ENCODE results near the gene MAP3K4. TPM values are rescaled to one million over a fixed set of nuclear protein-coding genes. Genes with fewer than 3 reads are reported as not detected.
"Not testable (repeated sequence)": the region's sequence is repeated elsewhere in the genome, so short reads cannot be mapped to it uniquely, and the experiment has no call there.

The MAP3K4 gene
- total and polyA plus RNA-seq, 4 experiments from 2014 or later = 5.7 to 90.1 (median 54.4) TPM

GRCh38 chr6:160972111-160972510, 19.5 kb upstream of the MAP3K4 start:
- H3K4me1 Mint-ChIP-seq = no peaks in the 10 kb centered on the region
- Histone ChIP-seq H3K9me3 (ENCODE audit: control insufficient read depth in 1 of 2, low read length in 2 of 2) (no peaks in the 10 kb centered on the region), H3K27ac (ENCODE audit: low read depth, low read length) (no peak overlapping the region), H3K36me3 (ENCODE audit: insufficient read depth, low read length) (no peaks in the 10 kb centered on the region), H3K4me1 (ENCODE audit: insufficient read depth, low read length) (no peaks in the 10 kb centered on the region), H3K27me3 (ENCODE audit: insufficient read depth, low read length) (no peaks in the 10 kb centered on the region), H3K4me3 (ENCODE audit: low read length in 2 of 2) (no peak overlapping the region)
- H3K9me3 Mint-ChIP-seq = no peaks in the 10 kb centered on the region
- CTCF ChIA-PET (ENCODE audit: partially characterized antibody) = no interaction called here
- no peaks in the 10 kb centered on the region for H3K36me3 Mint-ChIP-seq
- no peak for DNase-seq
- peaks cover 4 to 16% of the 10 kb centered on the region in 2 donors for H3K27me3 Mint-ChIP-seq
- H3K27ac Mint-ChIP-seq = no peak overlapping the region
- intact Hi-C loops (cut with micrococcal nuclease) = no loop called here
- POLR2A ChIA-PET (ENCODE audit: partially characterized antibody) = no interaction called here
- H3K4me3 Mint-ChIP-seq = no peak overlapping the region

- POLR2A ChIA-PET (ENCODE audit: partially characterized antibody); H3K9me3 Mint-ChIP-seq; H3K27me3 ChIP-seq (ENCODE audit: insufficient read depth, low read length); intact Hi-C loops (cut with micrococcal nuclease); H3K4me3 ChIP-seq (ENCODE audit: low read length in 2 of 2); DNase-seq; H3K4me1 Mint-ChIP-seq; H3K27ac Mint-ChIP-seq; H3K9me3 ChIP-seq (ENCODE audit: control insufficient read depth in 1 of 2, low read length in 2 of 2); H3K36me3 Mint-ChIP-seq; H3K27ac ChIP-seq (ENCODE audit: low read depth, low read length); H3K4me3 Mint-ChIP-seq; CTCF ChIA-PET (ENCODE audit: partially characterized antibody); H3K36me3 ChIP-seq (ENCODE audit: insufficient read depth, low read length); H3K4me1 ChIP-seq (ENCODE audit: insufficient read depth, low read length): not testable (repeated sequence)
- H3K27me3 Mint-ChIP-seq = peaks cover 2 to 11% of the 10 kb centered on the region in 2 donors
Observed at GRCh38 chr6:160972594-160972993, 19.0 kb upstream of the MAP3K4 start.

- Mint-ChIP-seq H3K4me1 (no peaks in the 10 kb centered on the region), H3K27me3 (peaks cover 2 to 11% of the 10 kb centered on the region in 2 donors), H3K27ac (no peak overlapping the region), H3K9me3 (no peaks in the 10 kb centered on the region), H3K4me3 (no peak overlapping the region), H3K36me3 (no peaks in the 10 kb centered on the region)
- intact Hi-C loops (cut with micrococcal nuclease) = no loop called here
- Histone ChIP-seq H3K36me3 (ENCODE audit: insufficient read depth, low read length) (no peaks in the 10 kb centered on the region), H3K27ac (ENCODE audit: low read depth, low read length) (no peak overlapping the region), H3K9me3 (ENCODE audit: control insufficient read depth in 1 of 2, low read length in 2 of 2) (no peaks in the 10 kb centered on the region), H3K4me1 (ENCODE audit: insufficient read depth, low read length) (no peaks in the 10 kb centered on the region), H3K4me3 (ENCODE audit: low read length in 2 of 2) (no peak overlapping the region), H3K27me3 (ENCODE audit: insufficient read depth, low read length) (no peaks in the 10 kb centered on the region)
- ChIA-PET POLR2A (ENCODE audit: partially characterized antibody) (no interaction called here), CTCF (ENCODE audit: partially characterized antibody) (no interaction called here)
- DNase-seq = no peak
Observed at GRCh38 chr6:160973311-160974250, 18.0 kb upstream of the MAP3K4 start.

- Mint-ChIP-seq H3K4me3 (no peak overlapping the region), H3K27me3 (peaks cover 2 to 11% of the 10 kb centered on the region in 2 donors), H3K36me3 (no peaks in the 10 kb centered on the region), H3K27ac (no peak overlapping the region), H3K4me1 (no peaks in the 10 kb centered on the region), H3K9me3 (no peaks in the 10 kb centered on the region)
- Histone ChIP-seq H3K4me1 (ENCODE audit: insufficient read depth, low read length) (no peaks in the 10 kb centered on the region), H3K27me3 (ENCODE audit: insufficient read depth, low read length) (no peaks in the 10 kb centered on the region), H3K27ac (ENCODE audit: low read depth, low read length) (no peak overlapping the region), H3K9me3 (ENCODE audit: control insufficient read depth in 1 of 2, low read length in 2 of 2) (no peaks in the 10 kb centered on the region), H3K36me3 (ENCODE audit: insufficient read depth, low read length) (no peaks in the 10 kb centered on the region), H3K4me3 (ENCODE audit: low read length in 2 of 2) (no peak overlapping the region)
- CTCF ChIA-PET (ENCODE audit: partially characterized antibody) = no interaction called here
- no peak for DNase-seq
- intact Hi-C loops (cut with micrococcal nuclease) = no loop called here
- POLR2A ChIA-PET (ENCODE audit: partially characterized antibody) = no interaction called here
Observed at GRCh38 chr6:160974304-160974771, 17.2 kb upstream of the MAP3K4 start.

- Histone ChIP-seq H3K27me3 (ENCODE audit: insufficient read depth, low read length) (no peaks in the 10 kb centered on the region), H3K9me3 (ENCODE audit: control insufficient read depth in 1 of 2, low read length in 2 of 2) (no peaks in the 10 kb centered on the region), H3K4me1 (ENCODE audit: insufficient read depth, low read length) (no peaks in the 10 kb centered on the region), H3K4me3 (ENCODE audit: low read length in 2 of 2) (no peak overlapping the region), H3K36me3 (ENCODE audit: insufficient read depth, low read length) (no peaks in the 10 kb centered on the region), H3K27ac (ENCODE audit: low read depth, low read length) (no peak overlapping the region)
- Mint-ChIP-seq H3K27me3 (peaks cover 2 to 8% of the 10 kb centered on the region in 2 donors), H3K4me3 (no peak overlapping the region), H3K4me1 (no peaks in the 10 kb centered on the region), H3K36me3 (no peaks in the 10 kb centered on the region), H3K27ac (peak overlapping the region in 1 of 7 donors; percentile 49), H3K9me3 (no peaks in the 10 kb centered on the region)
- no peak for DNase-seq
- ChIA-PET CTCF (ENCODE audit: partially characterized antibody) (no interaction called here), POLR2A (ENCODE audit: partially characterized antibody) (no interaction called here)
- intact Hi-C loops (cut with micrococcal nuclease) = no loop called here
Observed at GRCh38 chr6:160975162-160975561, 16.4 kb upstream of the MAP3K4 start.

- H3K4me3 ChIP-seq (ENCODE audit: low read length in 2 of 2); H3K9me3 ChIP-seq (ENCODE audit: control insufficient read depth in 1 of 2, low read length in 2 of 2); H3K4me1 Mint-ChIP-seq; H3K27ac ChIP-seq (ENCODE audit: low read depth, low read length); H3K4me3 Mint-ChIP-seq; intact Hi-C loops (cut with micrococcal nuclease); H3K36me3 ChIP-seq (ENCODE audit: insufficient read depth, low read length); H3K36me3 Mint-ChIP-seq; H3K27me3 Mint-ChIP-seq; H3K27ac Mint-ChIP-seq; H3K9me3 Mint-ChIP-seq; H3K4me1 ChIP-seq (ENCODE audit: insufficient read depth, low read length); POLR2A ChIA-PET (ENCODE audit: partially characterized antibody); DNase-seq; H3K27me3 ChIP-seq (ENCODE audit: insufficient read depth, low read length); CTCF ChIA-PET (ENCODE audit: partially characterized antibody): not testable (repeated sequence)
Observed at GRCh38 chr6:160975961-160976360, 15.6 kb upstream of the MAP3K4 start.

GRCh38 chr6:160978141-160978901, 13.2 kb upstream of the MAP3K4 start:
- Mint-ChIP-seq H3K9me3 (peaks cover 0 to 9% (median 8%) of the 10 kb centered on the region in 8 donors), H3K27ac (no peak overlapping the region), H3K36me3 (no peaks in the 10 kb centered on the region), H3K4me1 (no peaks in the 10 kb centered on the region), H3K4me3 (no peak overlapping the region), H3K27me3 (peaks cover 0 to 3% of the 10 kb centered on the region in 2 donors)
- ChIA-PET POLR2A (ENCODE audit: partially characterized antibody) (interaction anchor here (1.2 kb wide), 1 partner anchor 14 kb away, joined by 3 read pairs; no protein-coding TSS in a partner anchor), CTCF (ENCODE audit: partially characterized antibody) (no interaction called here)
- Histone ChIP-seq H3K4me3 (ENCODE audit: low read length in 2 of 2) (no peak overlapping the region), H3K27me3 (ENCODE audit: insufficient read depth, low read length) (no peaks in the 10 kb centered on the region), H3K4me1 (ENCODE audit: insufficient read depth, low read length) (no peaks in the 10 kb centered on the region), H3K9me3 (ENCODE audit: control insufficient read depth in 1 of 2, low read length in 2 of 2) (peaks cover 0 to 5% of the 10 kb centered on the region in 2 donors), H3K36me3 (ENCODE audit: insufficient read depth, low read length) (no peaks in the 10 kb centered on the region), H3K27ac (ENCODE audit: low read depth, low read length) (no peak overlapping the region)
- intact Hi-C loops (cut with micrococcal nuclease) = no loop called here
- no peak for DNase-seq

Data from CD4-positive, alpha-beta memory T cell (primary cell).